Stimulated activated CD8-positive, alpha-beta memory T cell treated with anti-CD3 and anti-CD28 coated beads, Interleukin-4, amount 100 ng/mL, for 24 hours (primary cell): ENCODE measurements around the gene FLNA.
"Not testable (repeated sequence)": the region's sequence is repeated elsewhere in the genome, so short reads cannot be mapped to it uniquely, and the experiment has no call there.

Source experiments
- DNase-seq: peaks from one replicate; pipeline ENCODE4 v3.0.0-alpha.2; 2020; ENCODE audit warnings: low read depth

The FLNA gene

DNA sequence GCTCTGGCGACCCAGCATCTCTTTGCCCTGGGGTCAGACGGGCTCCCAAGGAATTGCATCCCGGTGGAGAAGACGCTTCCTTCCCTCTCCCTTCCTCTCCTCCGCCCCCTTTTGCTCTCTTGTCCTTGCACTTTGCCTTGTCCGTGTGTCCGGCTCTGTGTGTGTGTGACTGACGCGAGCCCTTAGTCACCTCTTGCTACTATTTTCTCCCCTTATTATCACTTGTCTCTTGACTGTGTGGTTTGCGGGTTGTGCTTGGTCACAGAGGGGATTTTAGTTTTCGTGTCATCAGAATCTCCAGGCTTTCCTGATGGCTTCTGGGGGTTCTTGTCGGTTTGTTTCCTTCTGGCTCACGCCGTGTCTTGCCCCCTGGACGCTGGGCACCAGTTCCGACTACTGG is 31.4 kb downstream of the FLNA start:
- DNase-seq, result not testable (repeated sequence)

- DNase-seq, result not testable (repeated sequence)
These were observed 32.8 kb downstream of the FLNA start for GRCh38 chrX:154341399-154342298.

DNA sequence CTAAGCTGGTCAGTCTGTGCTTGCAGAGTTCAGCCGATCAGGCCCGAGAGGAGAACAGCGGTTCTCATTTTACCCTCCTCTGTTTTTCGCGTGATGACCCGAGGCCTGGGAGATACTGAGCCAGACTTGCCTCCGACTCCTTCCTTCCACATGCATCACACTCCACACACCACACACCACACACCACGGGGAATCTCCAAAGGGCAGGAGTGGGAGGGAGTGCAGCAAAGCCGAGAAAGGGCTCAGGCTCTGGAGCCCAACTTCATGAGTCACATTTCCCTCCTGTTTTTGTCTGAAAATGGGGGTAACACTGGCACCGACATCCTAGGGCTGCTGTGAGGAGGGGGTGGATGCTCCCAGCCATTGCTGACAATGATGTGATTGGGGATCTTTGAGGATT is 39.9 kb downstream of the FLNA start:
- DNase-seq, result no peak

GRCh38 chrX:154333837-154334271 is 40.6 kb downstream of the FLNA start:
- DNase-seq, result no peak

GRCh38 chrX:154333116-154333515 is 41.3 kb downstream of the FLNA start:
- DNase-seq, result no peak

- DNase-seq, result no peak
These were observed 41.9 kb downstream of the FLNA start for GRCh38 chrX:154332561-154332960.

GRCh38 chrX:154329294-154329693 is 45.1 kb downstream of the FLNA start:
- no peak for DNase-seq

DNA sequence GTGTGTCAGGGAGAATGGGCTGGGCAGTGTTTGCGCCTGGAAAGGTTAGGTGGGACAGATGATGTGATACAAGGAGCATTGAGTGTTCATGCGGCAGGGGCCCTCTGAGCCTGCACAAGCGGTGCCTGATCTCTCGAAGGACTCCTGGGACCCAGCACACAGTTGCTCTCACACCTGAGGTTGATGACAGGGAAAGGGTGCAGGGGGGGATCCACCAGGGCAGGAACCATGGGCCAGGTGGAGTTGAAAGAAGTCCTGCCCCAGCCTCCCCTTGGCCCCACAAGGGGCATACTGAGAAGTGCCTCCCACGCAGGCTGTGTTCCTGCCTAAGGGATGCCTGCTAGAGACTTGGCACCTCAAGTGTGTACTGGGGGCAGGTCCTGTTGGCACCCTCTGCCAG is 45.8 kb downstream of the FLNA start:
- DNase-seq, result no peak

GRCh38 chrX:154327038-154327820 is 47.2 kb downstream of the FLNA start:
- DNase-seq, result no peak

DNA sequence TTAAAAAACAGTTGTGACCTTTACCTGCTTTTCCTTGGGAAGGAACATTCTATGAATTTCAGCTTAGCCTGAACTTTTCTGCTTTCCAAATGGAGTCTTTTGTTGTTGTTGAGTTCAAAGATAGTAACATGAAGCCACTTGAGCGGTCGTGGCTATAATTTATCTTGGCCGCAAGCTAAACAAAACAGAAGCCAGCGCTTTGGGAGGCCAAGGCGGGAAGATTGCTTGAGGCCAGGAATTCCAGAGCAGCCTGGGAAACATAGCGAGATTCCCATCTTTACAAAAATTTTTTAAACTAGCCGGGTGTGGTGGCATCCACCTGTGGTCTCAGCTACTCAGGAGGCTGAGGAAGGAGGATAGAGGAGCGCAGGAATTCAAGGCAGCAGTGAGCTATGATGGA is 48.9 kb downstream of the FLNA start:
- no peak for DNase-seq

DNA sequence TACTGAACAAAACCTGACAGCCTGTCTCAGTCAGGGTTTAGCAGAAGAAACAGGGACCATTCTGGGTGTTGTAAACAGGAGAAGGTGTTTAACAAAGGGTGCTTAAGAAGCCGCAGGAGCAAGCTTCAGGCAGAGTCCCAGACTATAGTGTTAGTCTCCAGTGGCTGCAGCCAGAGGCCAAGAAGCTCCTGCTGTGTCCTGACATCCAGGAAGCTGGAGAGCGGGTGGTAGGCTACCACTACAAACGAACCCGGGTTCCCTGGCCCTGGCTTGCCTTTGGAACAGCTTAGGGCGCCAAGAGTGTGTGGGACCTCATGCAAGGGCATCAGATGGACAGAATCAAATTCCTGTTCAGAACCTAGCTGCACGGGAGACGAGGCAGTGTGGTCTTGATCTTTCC is 50.9 kb downstream of the FLNA start:
- no peak for DNase-seq

- DNase-seq, result no peak
These were observed 51.5 kb downstream of the FLNA start for GRCh38 chrX:154322890-154323289.

- no peak for DNase-seq
These were observed 52.8 kb downstream of the FLNA start for GRCh38 chrX:154321594-154321993.

GRCh38 chrX:154321152-154321551 is 53.3 kb downstream of the FLNA start:
- DNase-seq, result no peak

DNA sequence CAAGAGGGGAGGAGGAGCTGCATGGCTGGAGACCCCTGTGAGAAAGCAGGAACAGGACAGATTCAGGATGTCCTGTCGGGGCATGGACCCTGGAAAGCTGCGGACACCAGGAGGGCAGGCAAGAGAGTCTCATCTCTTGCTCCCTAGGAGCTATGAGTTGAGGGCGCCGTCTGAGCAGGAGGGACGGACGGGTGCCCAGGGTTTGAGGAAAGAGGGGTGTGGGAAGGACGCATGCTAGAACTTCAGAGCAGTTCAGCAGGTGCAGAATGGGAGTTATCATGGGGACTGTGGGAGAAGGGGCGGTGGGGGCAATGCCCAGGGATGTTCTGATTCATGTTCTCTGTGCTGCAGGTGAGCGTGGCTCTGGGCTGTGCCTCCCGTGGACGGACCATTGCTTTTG is 54.0 kb downstream of the FLNA start:
- no peak for DNase-seq

DNA sequence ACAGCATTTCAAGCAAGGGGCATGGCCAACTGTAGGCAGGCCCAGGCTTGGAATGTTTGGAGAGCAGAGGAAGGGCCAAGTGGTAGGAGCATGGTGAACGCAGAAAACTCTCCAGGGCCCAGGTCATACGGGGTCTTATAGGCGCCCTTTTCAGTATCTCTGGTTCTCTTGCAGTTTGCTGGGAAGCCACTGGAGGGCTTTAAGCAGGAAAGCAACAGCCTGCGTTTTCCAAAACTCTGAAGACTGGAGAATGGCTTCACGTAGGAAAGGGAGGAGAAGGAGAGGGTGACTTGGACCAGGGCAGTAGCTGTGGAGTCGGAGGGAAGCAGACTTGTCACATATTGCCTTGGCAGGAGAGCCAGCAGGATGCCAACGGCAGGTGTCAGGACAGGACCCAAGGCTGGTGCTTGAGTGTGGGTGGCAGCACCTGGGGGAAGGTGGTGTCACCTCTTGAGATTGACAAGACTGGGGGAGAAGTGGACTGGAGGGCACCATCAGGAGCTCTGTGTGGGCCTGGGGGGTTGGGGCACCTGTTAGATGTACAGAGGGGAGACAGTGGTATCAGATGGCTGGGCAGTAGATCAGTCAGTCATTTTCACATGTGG is 56.9 kb downstream of the FLNA start:
- DNase-seq, result no peak

- no peak for DNase-seq
These were observed 59.0 kb downstream of the FLNA start for GRCh38 chrX:154315416-154315815.

- DNase-seq, result no peak
These were observed 61.3 kb downstream of the FLNA start for GRCh38 chrX:154313147-154313546.

DNA sequence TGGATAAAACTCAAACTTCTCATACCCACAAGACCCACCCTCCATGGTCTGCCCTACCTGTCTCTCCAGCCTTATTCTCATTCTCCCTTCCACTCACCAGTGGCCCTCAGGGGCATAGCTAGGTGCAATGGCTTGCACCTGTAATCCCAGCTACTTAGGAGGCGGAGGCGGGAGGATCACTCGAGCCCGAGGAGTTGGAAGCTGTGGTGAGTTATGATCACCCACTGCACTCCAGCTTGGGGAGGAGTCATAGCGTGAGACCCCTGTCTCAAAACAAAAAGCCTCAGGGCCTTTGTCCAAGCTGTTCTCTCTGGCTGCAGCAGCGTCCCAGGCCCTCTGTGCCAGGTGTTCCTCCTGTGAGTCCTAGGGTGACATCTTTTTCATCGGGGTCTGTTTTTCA is 62.3 kb downstream of the FLNA start:
- DNase-seq, result no peak

DNA sequence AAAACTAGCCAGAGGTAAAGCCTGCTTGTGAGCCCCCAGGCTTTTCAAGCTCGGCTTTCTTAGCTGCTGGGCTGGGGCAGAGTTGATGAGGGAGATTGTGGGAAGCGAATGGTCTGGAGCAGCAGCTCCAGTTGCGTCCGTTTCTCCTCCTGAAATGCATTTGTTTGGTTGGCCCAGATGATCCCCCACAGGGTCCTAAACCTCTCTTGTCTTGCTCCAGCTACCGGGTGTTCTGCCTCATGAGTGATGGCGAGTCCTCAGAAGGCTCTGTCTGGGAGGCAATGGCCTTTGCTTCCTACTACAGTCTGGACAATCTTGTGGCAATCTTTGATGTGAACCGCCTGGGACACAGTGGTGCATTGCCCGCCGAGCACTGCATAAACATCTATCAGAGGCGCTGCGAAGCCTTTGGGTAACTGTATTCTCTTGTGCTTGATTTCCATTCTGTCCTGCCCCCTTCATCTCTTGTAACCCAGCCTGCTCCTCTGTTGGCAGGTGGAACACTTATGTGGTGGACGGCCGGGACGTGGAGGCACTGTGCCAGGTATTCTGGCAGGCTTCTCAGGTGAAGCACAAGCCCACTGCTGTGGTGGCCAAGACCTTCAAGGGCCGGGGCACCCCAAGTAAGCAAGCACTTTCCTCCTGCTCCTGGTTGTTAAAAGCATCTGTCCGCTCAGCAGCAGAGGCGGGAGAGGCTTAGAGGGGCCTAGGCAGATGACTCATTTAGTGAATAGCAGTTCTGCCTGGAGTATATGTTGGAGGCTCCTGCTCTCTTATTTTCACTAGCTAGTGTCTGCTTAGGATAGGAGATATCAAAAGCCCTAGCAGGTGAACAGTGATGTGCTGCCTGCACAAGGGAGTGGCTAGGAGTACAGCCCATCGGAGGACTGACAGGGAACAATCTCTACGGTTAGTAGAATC is 63.6 kb downstream of the FLNA start:
- DNase-seq, result no peak

GRCh38 chrX:154309041-154309775 is 65.2 kb downstream of the FLNA start:
- no peak for DNase-seq
